NCI-H774 (cell line): ENCODE data around the gene FBLN1.

Source experiments
- DNase-seq: peaks from one replicate; lab custom pipeline; 2025; lab: John Stamatoyannopoulos, UW

FBLN1 gene

DNA sequence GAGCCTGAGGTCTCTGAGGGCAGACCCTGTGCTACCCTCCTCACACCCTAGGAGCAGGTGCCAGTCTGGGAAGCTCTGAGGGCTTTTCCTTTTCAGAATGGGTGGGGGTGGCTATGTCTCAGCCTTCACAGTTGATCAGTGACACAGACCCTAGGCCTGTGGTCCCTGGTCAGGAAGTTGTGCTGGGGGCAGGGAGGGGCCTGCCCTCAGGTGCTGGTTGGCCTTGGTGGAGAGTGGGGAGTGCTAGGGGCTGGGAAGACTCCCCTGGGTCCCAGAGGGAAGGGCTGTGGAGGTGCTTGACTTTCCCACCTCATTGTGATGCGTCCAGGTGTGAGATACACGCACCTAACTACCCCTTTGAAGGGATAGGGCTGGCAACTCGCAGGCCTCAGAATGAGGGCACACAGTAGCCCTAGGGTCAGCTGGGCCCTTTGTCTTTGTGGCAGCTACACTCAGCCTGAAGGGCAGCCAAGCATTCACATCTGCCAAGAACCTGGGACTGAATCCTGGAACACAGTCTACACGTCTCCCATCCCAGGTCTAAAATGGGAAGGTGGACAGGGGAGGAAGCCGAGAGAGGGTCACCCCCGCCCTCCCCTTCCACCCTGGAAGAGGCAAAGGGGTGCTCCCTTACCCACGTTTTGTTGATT, 137.7 kb downstream of the FBLN1 start:
- DNase-seq = no peak

- no peak for DNase-seq
Observed at GRCh38 chr22:45640941-45641621, 138.4 kb downstream of the FBLN1 start.

DNA sequence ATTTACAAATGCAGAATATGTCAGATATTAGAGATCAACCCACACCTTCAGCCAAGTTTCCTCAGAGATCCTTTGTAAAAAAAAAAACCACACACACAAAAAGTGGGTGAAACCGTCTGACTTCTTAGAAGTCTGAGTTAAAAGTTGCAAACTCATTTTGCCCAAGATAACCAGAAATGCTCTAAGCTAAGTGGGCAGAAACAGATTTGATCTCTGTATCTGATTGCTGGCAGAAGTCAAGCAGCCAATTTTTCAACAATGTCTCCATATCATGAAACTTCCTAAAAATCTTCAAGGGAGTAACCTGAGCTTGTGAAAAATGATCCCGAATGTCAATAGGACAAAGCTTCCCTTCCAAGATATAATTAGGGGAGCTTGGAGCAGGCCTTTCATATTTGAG, 140.3 kb downstream of the FBLN1 start:
- DNase-seq = no peak

- no peak for DNase-seq
Observed at GRCh38 chr22:45644714-45645113, 142.0 kb downstream of the FBLN1 start.

DNA sequence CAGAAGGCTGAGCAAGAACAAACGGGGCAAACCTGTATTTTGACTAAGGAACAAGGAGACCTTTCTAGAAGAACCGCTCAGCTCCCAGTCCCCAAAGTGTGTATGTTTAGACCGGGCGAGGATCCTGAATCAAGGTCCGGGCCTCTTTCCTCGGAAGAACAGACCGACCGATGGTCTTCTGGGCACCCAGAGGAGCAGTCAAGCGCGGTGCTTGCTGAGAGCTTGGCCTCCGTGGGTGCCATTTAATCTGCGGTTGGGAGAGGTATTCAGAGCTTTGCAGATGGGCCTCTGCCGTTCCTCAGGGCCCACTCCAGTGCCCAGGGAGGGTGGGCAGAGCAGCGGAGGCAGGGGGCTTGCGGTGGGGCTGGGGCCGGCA, 142.5 kb downstream of the FBLN1 start:
- DNase-seq = no peak

GRCh38 chr22:45645526-45646414, 143.1 kb downstream of the FBLN1 start:
- DNase-seq = peak; percentile 20

DNA sequence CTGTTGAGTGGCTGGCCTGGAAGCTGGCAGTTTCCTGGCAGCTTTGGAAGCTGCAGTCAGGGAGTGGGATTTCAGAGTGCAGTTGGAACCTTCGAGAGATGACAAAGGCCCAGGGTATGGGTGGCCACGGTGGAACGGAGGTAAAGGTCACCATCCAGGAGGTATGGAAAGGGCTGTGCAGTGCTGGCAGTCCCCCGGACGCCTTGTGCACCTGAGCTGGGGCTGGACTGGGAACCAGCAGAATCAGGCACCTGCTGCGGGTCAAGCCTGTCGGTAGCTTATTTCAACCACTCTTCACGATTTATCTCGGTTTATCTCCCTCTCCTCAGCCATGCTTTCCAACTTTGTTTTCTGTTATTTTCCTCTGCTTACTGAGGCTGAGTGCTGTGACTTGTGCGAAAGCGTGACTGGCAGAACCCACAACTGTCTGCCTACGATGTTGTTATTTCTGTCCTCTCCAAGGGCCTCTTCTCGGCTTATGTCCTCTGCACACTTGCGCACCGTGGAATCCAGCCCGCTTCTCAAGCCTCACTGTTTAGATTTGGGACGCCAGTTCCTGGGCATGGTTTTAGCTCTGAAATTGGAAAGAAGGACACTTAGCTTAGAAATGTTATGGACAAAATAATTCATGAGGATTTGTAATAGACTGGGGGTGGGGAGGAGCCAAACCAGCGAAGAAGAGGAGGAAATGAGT, 145.0 kb downstream of the FBLN1 start:
- DNase-seq = no peak

GRCh38 chr22:45648301-45649117, 145.8 kb downstream of the FBLN1 start:
- DNase-seq = no peak

DNA sequence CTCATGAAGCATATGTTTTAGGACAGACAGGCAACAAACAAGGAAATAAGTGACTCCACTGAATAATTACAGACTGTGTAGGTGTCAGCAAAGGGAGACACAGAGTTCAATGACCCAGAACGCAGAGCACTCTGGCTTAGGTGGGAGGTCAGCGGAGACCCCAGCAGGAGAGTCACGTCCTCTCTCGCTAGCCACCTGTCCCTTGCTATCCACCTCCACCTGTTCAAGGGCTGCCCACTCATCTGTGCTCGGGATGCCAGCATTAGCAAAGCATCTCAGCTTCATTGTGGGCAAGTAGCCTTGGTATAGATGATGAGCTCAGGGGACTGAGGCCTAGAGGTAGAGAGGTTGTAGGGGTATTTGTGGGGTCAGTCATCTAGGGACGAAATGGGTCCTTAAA, 147.1 kb downstream of the FBLN1 start:
- no peak for DNase-seq

DNA sequence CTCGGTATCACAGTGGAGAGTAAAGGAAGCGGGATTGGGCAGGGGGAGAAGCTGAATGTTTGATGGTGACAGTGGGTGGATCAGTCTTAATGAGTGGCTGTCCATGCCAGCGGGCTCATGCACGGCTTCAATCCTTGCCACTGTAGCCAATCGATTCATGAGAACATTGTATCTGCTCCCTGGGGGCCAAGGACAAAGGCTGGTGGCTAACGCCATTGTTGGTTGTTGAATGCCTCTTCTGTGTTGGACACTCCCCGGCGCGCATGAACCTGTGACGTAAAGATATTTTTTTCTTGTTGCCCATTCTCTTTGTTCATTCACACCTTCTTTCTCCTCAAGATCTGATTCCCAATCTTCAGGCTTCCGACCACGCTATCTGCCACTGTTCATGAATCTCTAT, 148.0 kb downstream of the FBLN1 start:
- no peak for DNase-seq
